Mucosa of descending colon (tissue), 3 donors: Measurements from ENCODE around the gene SMAD6. TPM values are rescaled to one million over a fixed set of nuclear protein-coding genes. Genes with fewer than 3 reads are reported as not detected.

ENCODE experiments used
- ATAC-seq: fragments of 200-7000 bp; cut with Tn5 transposase; one replicate; pipeline ENCODE4 v1.9.1; 2020; ENCODE audit warnings: mild to moderate bottlenecking, moderate library complexity
- DNase-seq, 3 donors: peaks; one replicate each; pipeline ENCODE4 v3.0.0-alpha.2; 2020
- H3K36me3 ChIP-seq: fragments of 200-600 bp; one replicate; pipeline ENCODE4 v1.8.0; 2021; ENCODE audit warnings: low read depth, mild to moderate bottlenecking
- H3K4me1 ChIP-seq: fragments of 200-600 bp; one replicate; pipeline ENCODE4 v1.8.0; 2021; ENCODE audit warnings: low read depth, mild to moderate bottlenecking
- H3K4me3 ChIP-seq: fragments of 200-600 bp; one replicate; pipeline ENCODE4 v1.8.0; 2021; ENCODE audit warnings: mild to moderate bottlenecking
- H3K9me3 ChIP-seq: fragments of 200-600 bp; one replicate; pipeline ENCODE4 v1.8.0; 2021; ENCODE audit warnings: mild to moderate bottlenecking
- intact Hi-C, 2 donors: fragments of 100-400 bp; cut with DNase I in 1 of 2; cut with micrococcal nuclease in 1 of 2; formaldehyde crosslinking; loops; one replicate each; pipeline versions ENCODE4 v1.11.0 to v1.11.1; 2022; cut with DNase I, micrococcal nuclease
- total RNA-seq, 3 donors: library from RNA; stranded (reverse); fragmentation: NEBNext Ultra II Directional in 2 of 3; extraction: Animal tissue kit (Norgen Biotek cat#: 25700) in 2 of 3; gene quantifications; one replicate each; pipeline versions ENCODE4 v1.2.1 to v1.2.4, GENCODE V29; 2021 to 2023
- TF ChIP-seq, protein P1 (sequence below): fragments of 200-600 bp; IDR thresholded peaks from one replicate; pipeline ENCODE4 v1.8.0; 2022; ENCODE audit warnings: antibody characterized with exemption, mild to moderate bottlenecking
- donor health status: DM: no; HTN: no; CAD: no; lungs with moderate emphysema.
- donor health status: DM: no; HTN: no; CAD: no.
- donor health status: DM: no; HTN: yes; CAD: no.

SMAD6 gene
- total RNA-seq, 3 donors from 2014 or later, result 11.5 to 18.5 (median 12.8) TPM

DNA sequence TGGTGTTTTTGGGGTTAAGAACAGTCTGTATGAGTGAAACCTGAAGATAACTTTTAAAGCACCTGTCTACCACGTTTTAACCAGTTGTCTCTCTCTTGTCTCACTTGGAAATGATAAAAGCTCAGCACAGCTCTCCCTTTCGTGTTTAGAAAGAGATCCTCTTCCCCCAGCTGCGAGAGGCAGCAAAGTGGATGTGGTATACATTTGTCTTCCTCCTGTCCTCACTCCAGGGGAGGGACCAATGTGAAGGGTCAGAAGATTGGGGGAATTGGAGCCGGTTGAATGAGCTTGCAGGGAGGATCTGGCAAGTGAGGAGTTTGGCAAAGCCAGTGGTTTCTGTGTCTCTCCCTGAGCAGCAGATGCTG is 14.6 kb downstream of the SMAD6 start:
- H3K4me1 ChIP-seq, result peaks cover 20% of the 10 kb centered on the region
- TF ChIP-seq, protein P1, sequence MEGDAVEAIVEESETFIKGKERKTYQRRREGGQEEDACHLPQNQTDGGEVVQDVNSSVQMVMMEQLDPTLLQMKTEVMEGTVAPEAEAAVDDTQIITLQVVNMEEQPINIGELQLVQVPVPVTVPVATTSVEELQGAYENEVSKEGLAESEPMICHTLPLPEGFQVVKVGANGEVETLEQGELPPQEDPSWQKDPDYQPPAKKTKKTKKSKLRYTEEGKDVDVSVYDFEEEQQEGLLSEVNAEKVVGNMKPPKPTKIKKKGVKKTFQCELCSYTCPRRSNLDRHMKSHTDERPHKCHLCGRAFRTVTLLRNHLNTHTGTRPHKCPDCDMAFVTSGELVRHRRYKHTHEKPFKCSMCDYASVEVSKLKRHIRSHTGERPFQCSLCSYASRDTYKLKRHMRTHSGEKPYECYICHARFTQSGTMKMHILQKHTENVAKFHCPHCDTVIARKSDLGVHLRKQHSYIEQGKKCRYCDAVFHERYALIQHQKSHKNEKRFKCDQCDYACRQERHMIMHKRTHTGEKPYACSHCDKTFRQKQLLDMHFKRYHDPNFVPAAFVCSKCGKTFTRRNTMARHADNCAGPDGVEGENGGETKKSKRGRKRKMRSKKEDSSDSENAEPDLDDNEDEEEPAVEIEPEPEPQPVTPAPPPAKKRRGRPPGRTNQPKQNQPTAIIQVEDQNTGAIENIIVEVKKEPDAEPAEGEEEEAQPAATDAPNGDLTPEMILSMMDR, result no peak
- H3K36me3 ChIP-seq, result no peaks in the 10 kb centered on the region
- DNase-seq, result no peak
- H3K4me3 ChIP-seq, result no peak overlapping the region
- no peaks in the 10 kb centered on the region for H3K9me3 ChIP-seq
- intact Hi-C loops, result no loop called here
- ATAC-seq, result no peak

DNA sequence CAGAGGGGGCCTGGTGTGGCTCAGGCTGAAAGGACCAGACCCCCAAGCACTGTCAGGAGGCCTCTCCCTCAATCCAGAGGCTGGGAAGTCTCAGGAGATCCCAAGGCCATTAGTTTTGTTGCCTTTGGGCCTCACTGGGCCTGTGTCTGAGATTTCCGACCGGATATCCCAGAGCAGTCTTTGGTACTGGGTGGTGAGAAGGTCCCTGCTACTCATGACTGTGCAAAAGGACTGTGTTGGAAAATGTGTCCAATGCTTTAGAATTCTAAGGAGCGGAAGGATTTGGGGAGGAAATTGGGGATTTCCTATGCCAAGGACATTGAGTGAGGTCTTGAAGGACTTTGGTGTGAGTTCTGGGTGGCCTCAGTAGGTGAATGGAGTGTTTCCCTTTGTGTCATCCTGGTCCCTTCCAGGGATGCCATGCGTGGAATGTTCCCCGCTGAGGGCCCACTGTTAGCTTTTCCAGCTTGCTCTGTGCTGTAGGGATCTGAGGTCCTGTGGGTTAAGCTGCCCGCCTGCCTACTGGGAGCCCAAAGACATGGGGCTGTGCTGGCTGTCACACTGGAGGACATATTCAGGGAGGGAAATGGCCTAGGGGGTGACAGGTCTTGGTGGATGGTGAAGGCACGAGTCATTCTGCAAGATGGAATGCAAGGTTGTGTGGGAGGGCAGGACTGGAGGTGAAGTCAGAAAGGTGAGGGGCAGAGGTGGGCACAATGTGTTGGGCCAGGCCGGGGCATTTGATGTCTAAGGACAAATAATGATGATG is 16.4 kb downstream of the SMAD6 start:
- Histone ChIP-seq H3K4me3 (no peak overlapping the region), H3K9me3 (no peaks in the 10 kb centered on the region), H3K36me3 (no peaks in the 10 kb centered on the region), H3K4me1 (peaks cover 20% of the 10 kb centered on the region)
- DNase-seq (no peak), ATAC-seq (no peak)
- intact Hi-C loops, result no loop called here
- TF ChIP-seq, protein P1, result no peak

DNA sequence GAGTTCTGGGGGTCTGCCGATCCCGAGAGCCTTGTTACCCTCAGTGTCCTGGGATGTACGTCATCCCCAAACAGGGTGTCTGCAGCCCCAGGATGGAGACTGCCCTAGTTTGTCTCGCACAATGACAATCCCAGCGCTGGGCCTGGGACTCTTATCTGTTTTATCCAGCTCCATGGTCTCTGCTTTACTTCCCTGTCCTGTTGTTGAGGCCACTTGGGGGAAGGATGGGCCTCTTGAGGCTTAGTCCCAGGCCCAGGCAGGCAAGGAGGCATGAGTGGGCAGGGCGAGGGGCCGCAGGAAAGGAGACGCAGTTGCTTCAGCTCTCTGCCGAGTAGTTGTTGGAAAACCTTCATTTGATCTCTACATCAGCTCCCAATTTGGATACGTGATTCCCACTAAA is 17.4 kb downstream of the SMAD6 start:
- ATAC-seq (no peak), DNase-seq (no peak)
- no peaks in the 10 kb centered on the region for H3K9me3 ChIP-seq
- intact Hi-C loops, result no loop called here
- TF ChIP-seq, protein P1, result no peak
- H3K4me1 ChIP-seq, result peaks cover 11% of the 10 kb centered on the region
- no peaks in the 10 kb centered on the region for H3K36me3 ChIP-seq
- no peak overlapping the region for H3K4me3 ChIP-seq

DNA sequence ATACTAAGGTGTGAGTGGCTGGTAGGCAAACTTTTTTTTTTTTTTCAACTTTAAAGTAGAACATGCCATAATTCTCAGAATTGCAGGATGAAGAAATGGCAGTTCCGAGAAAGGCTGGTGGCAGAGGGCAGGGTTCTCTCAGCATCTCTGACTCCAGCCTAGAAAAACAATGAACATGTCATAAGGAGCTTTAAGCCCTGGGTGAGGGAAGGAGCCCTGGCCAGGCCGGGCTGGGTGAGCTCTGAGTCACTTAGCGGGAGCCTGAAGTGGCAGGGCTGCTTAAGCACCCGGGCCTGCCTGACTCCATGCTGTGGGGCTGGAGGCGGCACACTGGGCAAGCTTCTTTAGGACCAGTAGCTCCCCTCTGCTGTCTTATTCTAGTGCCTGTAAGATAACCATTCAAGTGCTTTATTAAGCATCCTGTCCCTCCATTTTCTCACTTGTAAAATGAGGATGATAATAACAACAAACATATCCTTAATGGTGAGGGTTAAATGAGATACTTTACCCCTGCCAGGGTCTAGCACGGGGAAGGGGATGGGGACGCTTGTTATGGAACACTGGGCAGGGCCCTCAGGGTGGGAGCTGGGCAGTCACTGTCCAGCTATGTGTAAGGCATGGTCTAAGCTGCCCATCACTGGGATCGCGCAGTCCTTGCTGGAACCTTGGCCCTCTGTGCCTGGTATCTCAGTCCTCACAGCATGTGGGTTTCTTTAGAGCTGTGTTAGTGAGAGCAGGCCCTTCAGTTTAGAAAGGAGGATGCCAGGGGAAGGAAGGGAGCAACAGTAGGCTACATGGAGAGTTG is 18.4 kb downstream of the SMAD6 start:
- Histone ChIP-seq H3K9me3 (no peaks in the 10 kb centered on the region), H3K4me1 (peaks cover 2% of the 10 kb centered on the region), H3K4me3 (no peak overlapping the region), H3K36me3 (no peaks in the 10 kb centered on the region)
- ATAC-seq (peak; percentile 34), DNase-seq (no peak)
- TF ChIP-seq, protein P1, result no peak
- intact Hi-C loops, result no loop called here

DNA sequence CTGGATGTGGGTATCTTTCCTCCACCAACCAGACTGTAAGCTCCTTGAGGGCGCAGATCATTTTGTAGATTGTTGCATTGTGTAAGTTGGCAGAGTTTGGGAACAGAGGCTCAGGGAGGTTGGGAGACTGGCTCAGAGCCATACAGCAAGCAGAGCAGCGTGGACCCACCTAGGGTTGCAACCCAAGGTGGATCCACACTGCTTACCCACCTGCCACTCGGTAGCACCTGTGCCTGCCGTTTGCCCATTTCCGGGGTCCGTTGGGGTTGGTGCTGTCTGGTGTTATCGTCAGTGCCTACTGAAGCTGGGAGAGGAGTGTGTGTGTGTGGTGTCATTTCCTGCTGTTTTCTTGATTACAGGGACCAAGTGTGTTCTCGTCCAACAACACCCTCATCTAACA is 19.0 kb downstream of the SMAD6 start:
- no peak for ATAC-seq
- intact Hi-C loops, result no loop called here
- TF ChIP-seq, protein P1, result no peak
- no peaks in the 10 kb centered on the region for H3K4me1 ChIP-seq
- no peak overlapping the region for H3K4me3 ChIP-seq
- H3K9me3 ChIP-seq, result no peaks in the 10 kb centered on the region
- no peaks in the 10 kb centered on the region for H3K36me3 ChIP-seq
- no peak for DNase-seq
